Measurements from ENCODE around the gene ZNF205.

GRCh38 chr16:3138823-3139426 lies 26.5 kb downstream of the ZNF205 start:
- TF ChIP-seq POLR2AphosphoS5 (IDR thresholded peaks at IDR 0.05; ENCODE audit: low read depth, low read length) (no peak), SIN3A (IDR thresholded peaks at IDR 0.05; ENCODE audit: borderline replicate concordance, insufficient read depth, low read length) (no peak), REST (IDR thresholded peaks at IDR 0.05; ENCODE audit: insufficient read depth in 1 of 2, low read depth in 2 of 2, low read length in 2 of 2) (no peak)

Measured in PFSK-1 (cell line).